Activated naive CD4-positive, alpha-beta T cell treated with anti-CD3 and anti-CD28 coated beads for 36 hours (primary cell): Measurements from ENCODE around the gene TMEM156. TPM values are rescaled to one million over a fixed set of nuclear protein-coding genes. Genes with fewer than 3 reads are reported as not detected.
"Not testable (repeated sequence)": the region's sequence is repeated elsewhere in the genome, so short reads cannot be mapped to it uniquely, and the experiment has no call there.

Source experiments
- CTCF ChIA-PET: fragments of 350-600 bp; sonication (Branson Sonifier 250); formaldehyde crosslinking; loops from one replicate; lab custom pipeline; 2021; ENCODE audit warnings: antibody characterized with exemption; lab: Charles Lee
- DNase-seq: peaks from one replicate; pipeline ENCODE4 v3.0.0-alpha.2; 2020
- H3K27ac Mint-ChIP-seq: one replicate; pipeline ENCODE4 v1.8.0; 2021; ENCODE audit warnings: mild to moderate bottlenecking, mixed read lengths
- H3K27me3 Mint-ChIP-seq: one replicate; pipeline ENCODE4 v1.8.0; 2021; ENCODE audit warnings: low read depth, mixed read lengths
- H3K36me3 Mint-ChIP-seq: one replicate; pipeline ENCODE4 v1.8.0; 2021; ENCODE audit warnings: low read depth, mixed read lengths
- H3K4me1 Mint-ChIP-seq: one replicate; pipeline ENCODE4 v1.8.0; 2021; ENCODE audit warnings: low read depth, mixed read lengths
- H3K4me3 Mint-ChIP-seq: one replicate; pipeline ENCODE4 v1.8.0; 2021; ENCODE audit warnings: mild to moderate bottlenecking, moderate library complexity, mixed read lengths
- H3K9me3 Mint-ChIP-seq: one replicate; pipeline ENCODE4 v1.8.0; 2021; ENCODE audit warnings: mixed read lengths
- intact Hi-C: fragments of 100-400 bp; cut with micrococcal nuclease; formaldehyde crosslinking; loops from one replicate; pipeline ENCODE4 v1.15.1; 2023
- total RNA-seq, 2 experiments: library from RNA; stranded (reverse); gene quantifications; one replicate each; pipeline ENCODE4 v1.2.3, GENCODE V29; 2021

Gene TMEM156
- total RNA-seq, 2 experiments from 2014 or later = 10.2 to 11.3 TPM

- peaks cover 3% of the 10 kb centered on the region for H3K9me3 Mint-ChIP-seq
- no peaks in the 10 kb centered on the region for H3K27me3 Mint-ChIP-seq
- DNase-seq = no peak
- H3K4me1 Mint-ChIP-seq = peaks cover 20% of the 10 kb centered on the region
- intact Hi-C loops = loop anchor here (1.0 kb wide), 1 partner anchor 10 kb away; no protein-coding TSS in a partner anchor
- H3K4me3 Mint-ChIP-seq = no peak overlapping the region
- no peak overlapping the region for H3K27ac Mint-ChIP-seq
- H3K36me3 Mint-ChIP-seq = peaks cover 37% of the 10 kb centered on the region
- CTCF ChIA-PET = no interaction called here
Measured at GRCh38 chr4:38968668-38969067, 63.5 kb downstream of the TMEM156 start.

GRCh38 chr4:38967260-38968095 lies 64.7 kb downstream of the TMEM156 start:
- Mint-ChIP-seq H3K4me1 (peaks cover 20% of the 10 kb centered on the region), H3K9me3 (peaks cover 3% of the 10 kb centered on the region), H3K4me3 (no peak overlapping the region), H3K27me3 (no peaks in the 10 kb centered on the region), H3K36me3 (peaks cover 37% of the 10 kb centered on the region), H3K27ac (peak overlapping the region; percentile 83)
- intact Hi-C loops = no loop called here
- CTCF ChIA-PET = no interaction called here
- peak; percentile 13 for DNase-seq

GRCh38 chr4:38965866-38966265 lies 66.3 kb downstream of the TMEM156 start:
- CTCF ChIA-PET = interaction anchor here (0.7 kb wide), 1 partner anchor 321 kb away, joined by 3 read pairs; no protein-coding TSS in a partner anchor
- intact Hi-C loops = no loop called here
- peaks cover 38% of the 10 kb centered on the region for H3K36me3 Mint-ChIP-seq

GRCh38 chr4:38964942-38965775 lies 67.0 kb downstream of the TMEM156 start:
- no peak overlapping the region for H3K27ac Mint-ChIP-seq
- no peak for DNase-seq
- no peaks in the 10 kb centered on the region for H3K27me3 Mint-ChIP-seq
- peaks cover 36% of the 10 kb centered on the region for H3K36me3 Mint-ChIP-seq
- H3K4me3 Mint-ChIP-seq = no peak overlapping the region
- H3K4me1 Mint-ChIP-seq = peaks cover 20% of the 10 kb centered on the region
- peaks cover 11% of the 10 kb centered on the region for H3K9me3 Mint-ChIP-seq
- CTCF ChIA-PET = interaction anchor here (1.0 kb wide), 1 partner anchor 170 kb away, joined by 3 read pairs; no protein-coding TSS in a partner anchor
- intact Hi-C loops = no loop called here

More at GRCh38 chr4:38965866-38966265, 66.3 kb downstream of the TMEM156 start:
- Mint-ChIP-seq H3K27ac (peak overlapping the region; percentile 73), H3K4me1 (peaks cover 20% of the 10 kb centered on the region), H3K9me3 (peaks cover 11% of the 10 kb centered on the region), H3K4me3 (no peak overlapping the region), H3K27me3 (no peaks in the 10 kb centered on the region)
- DNase-seq = no peak

GRCh38 chr4:38959248-38959647 lies 73.0 kb downstream of the TMEM156 start:
- peaks cover 10% of the 10 kb centered on the region for H3K9me3 Mint-ChIP-seq
- H3K27ac Mint-ChIP-seq, H3K36me3 Mint-ChIP-seq, H3K4me3 Mint-ChIP-seq, DNase-seq, H3K27me3 Mint-ChIP-seq: not testable (repeated sequence)
- H3K4me1 Mint-ChIP-seq = peaks cover 26% of the 10 kb centered on the region
- intact Hi-C loops = loop anchor here (2.0 kb wide), 1 partner anchor 74 kb away; the partner anchor contains the start of gene TMEM156
- CTCF ChIA-PET = interaction anchor here (0.8 kb wide), 1 partner anchor 56 kb away, joined by 4 read pairs; no protein-coding TSS in a partner anchor

- intact Hi-C loops = loop anchor here (1.0 to 2.0 kb wide), 3 partner anchors 11 to 74 kb away; partner anchors contain the start of gene TMEM156
- Mint-ChIP-seq H3K27me3 (no peaks in the 10 kb centered on the region), H3K36me3 (peaks cover 3% of the 10 kb centered on the region), H3K27ac (peak overlapping the region; percentile 73), H3K4me1 (peaks cover 26% of the 10 kb centered on the region), H3K4me3 (no peak overlapping the region), H3K9me3 (peaks cover 10% of the 10 kb centered on the region)
- CTCF ChIA-PET = interaction anchor here (0.6 kb wide), 1 partner anchor 13 kb away, joined by 4 read pairs; no protein-coding TSS in a partner anchor
- no peak for DNase-seq
Measured at GRCh38 chr4:38958453-38959190, 73.6 kb downstream of the TMEM156 start.

GRCh38 chr4:38957893-38958292 lies 74.3 kb downstream of the TMEM156 start:
- peak overlapping the region; percentile 86 for H3K27ac Mint-ChIP-seq
- no peak overlapping the region for H3K4me3 Mint-ChIP-seq
- H3K4me1 Mint-ChIP-seq = peaks cover 26% of the 10 kb centered on the region
- peaks cover 3% of the 10 kb centered on the region for H3K36me3 Mint-ChIP-seq
- H3K27me3 Mint-ChIP-seq = no peaks in the 10 kb centered on the region
- CTCF ChIA-PET = no interaction called here
- intact Hi-C loops = loop anchor here (1.0 to 2.0 kb wide), 4 partner anchors 11 to 75 kb away; partner anchors contain the start of gene TMEM156
- DNase-seq = no peak
- peaks cover 10% of the 10 kb centered on the region for H3K9me3 Mint-ChIP-seq

GRCh38 chr4:38957261-38957815 lies 74.9 kb downstream of the TMEM156 start:
- Mint-ChIP-seq H3K9me3 (peaks cover 10% of the 10 kb centered on the region), H3K27ac (peak overlapping the region; percentile 86), H3K27me3 (no peaks in the 10 kb centered on the region), H3K36me3 (peaks cover 3% of the 10 kb centered on the region), H3K4me3 (no peak overlapping the region), H3K4me1 (peaks cover 26% of the 10 kb centered on the region)
- intact Hi-C loops = loop anchor here (1.0 kb wide), 1 partner anchor 18 kb away; no protein-coding TSS in a partner anchor
- CTCF ChIA-PET = no interaction called here
- DNase-seq = peak; percentile 11

- CTCF ChIA-PET = interaction anchor here (0.8 kb wide), 1 partner anchor 35 kb away, joined by 3 read pairs; no protein-coding TSS in a partner anchor
- peaks cover 2% of the 10 kb centered on the region for H3K36me3 Mint-ChIP-seq
Measured at GRCh38 chr4:38955957-38956356, 76.3 kb downstream of the TMEM156 start.

GRCh38 chr4:38954727-38955126 lies 77.5 kb downstream of the TMEM156 start:
- CTCF ChIA-PET = no interaction called here
- no peaks in the 10 kb centered on the region for H3K27me3 Mint-ChIP-seq
- H3K4me3 Mint-ChIP-seq = no peak overlapping the region
- intact Hi-C loops = no loop called here
- H3K4me1 Mint-ChIP-seq = peaks cover 34% of the 10 kb centered on the region
- no peak for DNase-seq
- H3K9me3 Mint-ChIP-seq = no peaks in the 10 kb centered on the region
- H3K27ac Mint-ChIP-seq = no peak overlapping the region
- H3K36me3 Mint-ChIP-seq = peaks cover 2% of the 10 kb centered on the region

More at GRCh38 chr4:38955957-38956356, 76.3 kb downstream of the TMEM156 start:
- Mint-ChIP-seq H3K9me3 (peaks cover 2% of the 10 kb centered on the region), H3K4me1 (peaks cover 29% of the 10 kb centered on the region), H3K27me3 (no peaks in the 10 kb centered on the region), H3K27ac (no peak overlapping the region), H3K4me3 (no peak overlapping the region)
- no peak for DNase-seq
- intact Hi-C loops = no loop called here

- no peak overlapping the region for H3K4me3 Mint-ChIP-seq
- no peak overlapping the region for H3K27ac Mint-ChIP-seq
- CTCF ChIA-PET = interaction anchor here (1.3 kb wide), 1 partner anchor 11 kb away, joined by 5 read pairs; no protein-coding TSS in a partner anchor
- DNase-seq = no peak
- no peaks in the 10 kb centered on the region for H3K36me3 Mint-ChIP-seq
- peaks cover 30% of the 10 kb centered on the region for H3K4me1 Mint-ChIP-seq
- intact Hi-C loops = no loop called here
- no peaks in the 10 kb centered on the region for H3K27me3 Mint-ChIP-seq
- no peaks in the 10 kb centered on the region for H3K9me3 Mint-ChIP-seq
Measured at GRCh38 chr4:38952017-38952416, 80.2 kb downstream of the TMEM156 start.
